Measurements from ENCODE around the gene RFESD. TPM values are rescaled to one million over a fixed set of nuclear protein-coding genes. Genes with fewer than 3 reads are reported as not detected.

Gene RFESD
- total RNA-seq, 1 donor from 2014 or later, result 4.2 TPM

GRCh38 chr5:95649274-95649673, 2.7 kb downstream of the RFESD start:
- no peak for DNase-seq (ENCODE audit: low spot score in 2 of 2, unreplicated experiment in 2 of 2)
- Mint-ChIP-seq H3K27me3 (ENCODE audit: low read depth) (no peaks in the 10 kb centered on the region), H3K4me3 (no peak overlapping the region), H3K4me1 (peaks cover 8% of the 10 kb centered on the region), H3K9me3 (no peaks in the 10 kb centered on the region), H3K36me3 (peaks cover 4% of the 10 kb centered on the region), H3K27ac (no peak overlapping the region)
- TF ChIP-seq CTCF (IDR thresholded peaks at IDR 0.05; ENCODE audit: unreplicated experiment), result no peak

GRCh38 chr5:95649842-95650620, 3.5 kb downstream of the RFESD start:
- TF ChIP-seq CTCF (IDR thresholded peaks at IDR 0.05; ENCODE audit: unreplicated experiment), result no peak
- Mint-ChIP-seq H3K9me3 (no peaks in the 10 kb centered on the region), H3K27me3 (ENCODE audit: low read depth) (no peaks in the 10 kb centered on the region), H3K27ac (no peak overlapping the region), H3K4me1 (peaks cover 8% of the 10 kb centered on the region), H3K4me3 (no peak overlapping the region), H3K36me3 (peaks cover 4% of the 10 kb centered on the region)
- no peak for DNase-seq (ENCODE audit: low spot score in 2 of 2, unreplicated experiment in 2 of 2)

GRCh38 chr5:95652849-95653248, 6.3 kb downstream of the RFESD start:
- no peak for TF ChIP-seq CTCF (IDR thresholded peaks at IDR 0.05; ENCODE audit: unreplicated experiment)
- Mint-ChIP-seq H3K36me3 (peaks cover 4% of the 10 kb centered on the region), H3K4me1 (peaks cover 12% of the 10 kb centered on the region), H3K9me3 (no peaks in the 10 kb centered on the region), H3K27me3 (ENCODE audit: low read depth) (no peaks in the 10 kb centered on the region), H3K27ac (no peak overlapping the region), H3K4me3 (no peak overlapping the region)
- no peak for DNase-seq (ENCODE audit: low spot score in 2 of 2, unreplicated experiment in 2 of 2)

GRCh38 chr5:95654196-95654595, 7.6 kb downstream of the RFESD start:
- no peak for TF ChIP-seq CTCF (IDR thresholded peaks at IDR 0.05; ENCODE audit: unreplicated experiment)
- Mint-ChIP-seq H3K4me1 (peaks cover 10% of the 10 kb centered on the region), H3K4me3 (no peak overlapping the region), H3K9me3 (no peaks in the 10 kb centered on the region), H3K27me3 (ENCODE audit: low read depth) (no peaks in the 10 kb centered on the region), H3K27ac (no peak overlapping the region), H3K36me3 (peaks cover 4% of the 10 kb centered on the region)
- DNase-seq (ENCODE audit: low spot score in 2 of 2, unreplicated experiment in 2 of 2), result no peak

GRCh38 chr5:95655575-95655974, 9.0 kb downstream of the RFESD start:
- DNase-seq (ENCODE audit: low spot score in 2 of 2, unreplicated experiment in 2 of 2), result no peak
- Mint-ChIP-seq H3K4me3 (no peak overlapping the region), H3K4me1 (peaks cover 10% of the 10 kb centered on the region), H3K27me3 (ENCODE audit: low read depth) (no peaks in the 10 kb centered on the region), H3K36me3 (peaks cover 4% of the 10 kb centered on the region), H3K27ac (no peak overlapping the region), H3K9me3 (no peaks in the 10 kb centered on the region)
- no peak for TF ChIP-seq CTCF (IDR thresholded peaks at IDR 0.05; ENCODE audit: unreplicated experiment)

Measured in mesothelial cell of epicardium (in vitro differentiated cells).